ENCODE results near the gene STON1. TPM values are rescaled to one million over a fixed set of nuclear protein-coding genes. Genes with fewer than 3 reads are reported as not detected.
"Not testable (repeated sequence)": the region's sequence is repeated elsewhere in the genome, so short reads cannot be mapped to it uniquely, and the experiment has no call there.

Gene STON1
- total RNA-seq, 2 experiments from 2014 or later: 0.74 to 0.95 TPM

DNA sequence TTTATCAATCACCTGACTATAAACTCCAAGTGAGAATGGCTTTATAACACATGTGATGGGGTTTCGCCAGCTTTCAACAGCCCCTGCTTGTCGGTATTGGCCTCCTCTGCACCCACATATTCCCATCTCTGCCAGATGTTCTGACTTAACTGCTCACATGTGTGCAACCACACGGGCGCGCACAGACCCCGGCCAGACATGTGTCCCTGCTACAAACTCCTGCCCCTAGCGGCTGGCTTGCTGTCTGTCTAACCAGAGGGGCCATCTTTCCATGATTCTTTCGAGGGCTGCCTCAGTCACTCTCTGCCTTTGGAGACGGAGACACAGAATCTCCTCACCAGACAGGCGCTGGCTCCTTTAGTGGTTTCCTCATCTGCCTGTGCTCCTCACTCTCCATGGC, 15.3 kb downstream of the STON1 start:
- Mint-ChIP-seq H3K9me3 (no peaks in the 10 kb centered on the region), H3K4me3 (no peak overlapping the region), H3K4me1 (ENCODE audit: low read depth) (no peaks in the 10 kb centered on the region), H3K36me3 (ENCODE audit: low read depth) (no peaks in the 10 kb centered on the region), H3K27me3 (no peaks in the 10 kb centered on the region), H3K27ac (no peak overlapping the region)
- intact Hi-C loops (cut with micrococcal nuclease): no loop called here
- CTCF ChIA-PET: no interaction called here
- TF ChIP-seq, protein P1, sequence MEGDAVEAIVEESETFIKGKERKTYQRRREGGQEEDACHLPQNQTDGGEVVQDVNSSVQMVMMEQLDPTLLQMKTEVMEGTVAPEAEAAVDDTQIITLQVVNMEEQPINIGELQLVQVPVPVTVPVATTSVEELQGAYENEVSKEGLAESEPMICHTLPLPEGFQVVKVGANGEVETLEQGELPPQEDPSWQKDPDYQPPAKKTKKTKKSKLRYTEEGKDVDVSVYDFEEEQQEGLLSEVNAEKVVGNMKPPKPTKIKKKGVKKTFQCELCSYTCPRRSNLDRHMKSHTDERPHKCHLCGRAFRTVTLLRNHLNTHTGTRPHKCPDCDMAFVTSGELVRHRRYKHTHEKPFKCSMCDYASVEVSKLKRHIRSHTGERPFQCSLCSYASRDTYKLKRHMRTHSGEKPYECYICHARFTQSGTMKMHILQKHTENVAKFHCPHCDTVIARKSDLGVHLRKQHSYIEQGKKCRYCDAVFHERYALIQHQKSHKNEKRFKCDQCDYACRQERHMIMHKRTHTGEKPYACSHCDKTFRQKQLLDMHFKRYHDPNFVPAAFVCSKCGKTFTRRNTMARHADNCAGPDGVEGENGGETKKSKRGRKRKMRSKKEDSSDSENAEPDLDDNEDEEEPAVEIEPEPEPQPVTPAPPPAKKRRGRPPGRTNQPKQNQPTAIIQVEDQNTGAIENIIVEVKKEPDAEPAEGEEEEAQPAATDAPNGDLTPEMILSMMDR (IDR thresholded peaks at IDR 0.05): no peak
- POLR2A ChIA-PET: no interaction called here
- DNase-seq: no peak
- ATAC-seq: no peak

DNA sequence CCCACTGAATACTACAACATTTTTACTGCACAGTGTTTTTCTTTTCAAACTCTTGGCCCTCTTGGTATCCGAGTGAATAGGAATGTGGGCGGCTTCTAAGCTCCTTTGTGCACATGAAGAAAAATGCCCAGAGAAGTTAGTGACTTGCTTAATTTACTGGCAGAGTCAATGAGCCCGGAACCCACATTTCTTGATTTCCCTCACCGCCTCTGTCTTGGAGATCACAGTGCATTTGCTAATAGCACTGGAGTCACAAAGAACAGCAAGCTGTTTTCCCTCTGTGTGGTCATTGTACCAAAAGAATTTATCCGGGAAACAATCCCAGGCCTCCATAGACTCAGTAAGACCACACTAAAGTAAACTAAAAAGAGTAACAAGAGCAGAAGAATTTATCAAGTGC, 18.9 kb downstream of the STON1 start:
- Mint-ChIP-seq H3K27ac (no peak overlapping the region), H3K9me3 (no peaks in the 10 kb centered on the region), H3K36me3 (ENCODE audit: low read depth) (no peaks in the 10 kb centered on the region), H3K4me3 (no peak overlapping the region), H3K4me1 (ENCODE audit: low read depth) (no peaks in the 10 kb centered on the region), H3K27me3 (no peaks in the 10 kb centered on the region)
- ChIA-PET CTCF (no interaction called here), POLR2A (no interaction called here)
- intact Hi-C loops (cut with micrococcal nuclease): no loop called here
- DNase-seq (no peak), ATAC-seq (no peak)
- TF ChIP-seq, protein P1 (IDR thresholded peaks at IDR 0.05): no peak

DNA sequence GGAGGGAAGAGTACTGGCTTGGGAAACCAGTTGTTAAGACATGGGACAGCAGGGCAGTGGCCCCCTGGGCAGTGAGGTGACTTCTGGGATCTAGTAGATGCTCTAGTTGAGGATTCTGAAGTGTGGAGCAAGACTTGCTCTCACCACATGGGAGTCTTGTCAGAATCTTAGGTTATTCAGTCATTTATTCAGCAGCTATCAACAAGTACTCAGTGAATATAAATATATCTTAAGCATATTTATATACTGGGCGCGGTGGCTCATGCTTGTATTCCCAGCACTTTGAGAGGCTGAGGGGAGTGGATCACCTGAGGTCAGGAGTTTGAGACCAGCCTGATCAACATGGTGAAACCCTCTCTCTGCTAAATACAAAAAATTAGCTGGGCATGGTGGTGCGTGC, 20.0 kb downstream of the STON1 start:
- POLR2A ChIA-PET: no interaction called here
- intact Hi-C loops (cut with micrococcal nuclease): no loop called here
- H3K4me3 Mint-ChIP-seq: no peak overlapping the region

DNA sequence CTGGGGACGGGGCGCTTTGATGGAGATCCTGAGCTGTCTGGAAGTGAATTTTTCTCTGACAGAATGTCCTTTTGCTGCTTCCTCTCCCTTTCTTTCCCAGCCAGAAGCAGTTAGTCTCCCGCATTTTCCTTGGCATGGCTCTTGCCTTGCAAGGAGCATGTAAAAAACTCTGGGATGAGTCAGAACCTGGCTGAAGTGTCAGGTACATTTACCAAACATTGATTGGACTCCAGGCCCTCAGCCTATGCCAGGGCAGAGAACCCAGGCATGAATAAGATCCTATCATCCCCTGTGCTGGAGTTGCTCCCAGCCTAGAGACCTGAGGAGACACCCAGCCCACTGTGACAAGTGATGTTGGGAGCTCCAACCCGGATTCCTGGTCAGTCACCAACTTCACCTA, 21.6 kb downstream of the STON1 start:
- intact Hi-C loops (cut with micrococcal nuclease): no loop called here
- CTCF ChIA-PET: no interaction called here
- H3K36me3 Mint-ChIP-seq (ENCODE audit: low read depth): no peaks in the 10 kb centered on the region

More for the DNA sequence above, 20.0 kb downstream of the STON1 start:
- no peaks in the 10 kb centered on the region for H3K36me3 Mint-ChIP-seq (ENCODE audit: low read depth)
- H3K4me1 Mint-ChIP-seq (ENCODE audit: low read depth): no peaks in the 10 kb centered on the region
- TF ChIP-seq, protein P1 (IDR thresholded peaks at IDR 0.05): no peak
- H3K27me3 Mint-ChIP-seq: no peaks in the 10 kb centered on the region
- H3K27ac Mint-ChIP-seq: no peak overlapping the region
- CTCF ChIA-PET: no interaction called here
- no peaks in the 10 kb centered on the region for H3K9me3 Mint-ChIP-seq
- DNase-seq (no peak), ATAC-seq (no peak)

DNA sequence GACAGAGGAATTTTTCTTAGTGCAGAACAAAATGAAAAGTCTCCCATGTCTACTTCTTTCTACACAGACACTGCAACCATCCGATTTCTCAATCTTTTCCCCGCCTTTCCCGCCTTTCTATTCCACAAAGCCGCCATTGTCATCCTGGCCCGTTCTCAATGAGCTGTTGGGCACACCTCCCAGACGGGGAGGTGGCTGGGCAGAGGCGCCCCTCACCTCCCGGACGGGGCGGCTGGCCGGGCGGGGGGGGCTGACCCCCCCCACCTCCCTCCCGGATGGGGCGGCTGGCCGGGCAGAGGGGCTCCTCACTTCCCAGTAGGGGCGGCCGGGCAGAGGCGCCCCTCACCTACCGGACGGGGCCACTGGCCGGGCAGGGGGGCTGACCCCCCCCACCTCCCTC, 25.1 kb downstream of the STON1 start:
- H3K9me3 Mint-ChIP-seq; H3K36me3 Mint-ChIP-seq (ENCODE audit: low read depth); H3K27me3 Mint-ChIP-seq; DNase-seq; CTCF ChIA-PET; ATAC-seq; H3K4me3 Mint-ChIP-seq; H3K27ac Mint-ChIP-seq; H3K4me1 Mint-ChIP-seq (ENCODE audit: low read depth); POLR2A ChIA-PET; intact Hi-C loops (cut with micrococcal nuclease): not testable (repeated sequence)

More for the DNA sequence above, 21.6 kb downstream of the STON1 start:
- Mint-ChIP-seq H3K27me3 (no peaks in the 10 kb centered on the region), H3K9me3 (no peaks in the 10 kb centered on the region), H3K4me1 (ENCODE audit: low read depth) (no peaks in the 10 kb centered on the region), H3K27ac (no peak overlapping the region), H3K4me3 (no peak overlapping the region)
- no peak for ATAC-seq
- no peak for DNase-seq
- TF ChIP-seq, protein P1 (IDR thresholded peaks at IDR 0.05): no peak
- POLR2A ChIA-PET: no interaction called here

DNA sequence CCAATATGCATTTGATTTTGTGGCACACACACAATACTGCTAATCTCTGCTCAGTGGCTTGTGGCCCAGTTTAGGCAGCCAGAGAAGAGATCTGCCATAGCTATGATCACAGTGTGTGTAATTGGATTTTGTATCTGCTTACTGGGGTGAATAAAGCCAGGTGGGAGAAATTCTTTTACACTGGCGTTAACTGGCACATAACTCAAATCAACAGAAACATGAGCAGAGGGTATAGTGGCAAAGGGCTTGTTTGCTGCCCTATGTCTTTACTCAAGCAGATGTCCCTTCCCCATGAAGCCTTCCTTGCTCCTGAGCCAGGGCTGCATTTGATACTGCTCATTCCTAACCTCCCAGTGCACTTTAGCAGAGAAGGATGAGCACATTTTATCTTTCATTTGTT, 28.5 kb downstream of the STON1 start:
- no peak overlapping the region for H3K27ac Mint-ChIP-seq
- H3K27me3 Mint-ChIP-seq: no peaks in the 10 kb centered on the region
- no peak overlapping the region for H3K4me3 Mint-ChIP-seq
- H3K4me1 Mint-ChIP-seq (ENCODE audit: low read depth): no peaks in the 10 kb centered on the region
- DNase-seq (no peak), ATAC-seq (no peak)
- TF ChIP-seq, protein P1 (IDR thresholded peaks at IDR 0.05): no peak
- intact Hi-C loops (cut with micrococcal nuclease): no loop called here
- no peaks in the 10 kb centered on the region for H3K9me3 Mint-ChIP-seq
- ChIA-PET CTCF (no interaction called here), POLR2A (no interaction called here)
- H3K36me3 Mint-ChIP-seq (ENCODE audit: low read depth): no peaks in the 10 kb centered on the region

Data from activated CD8-positive, alpha-beta T cell treated with anti-CD3 and anti-CD28 coated beads for 36 hours (primary cell).